Keratinocyte (primary cell): Measurements from ENCODE around the gene FCSK. TPM values are rescaled to one million over a fixed set of nuclear protein-coding genes. Genes with fewer than 3 reads are reported as not detected.

Experiments used
- DNase-seq: peaks from one replicate; pipeline ENCODE4 v3.0.0-alpha.2; 2011; ENCODE audit warnings: low read depth, missing footprints, low spot score
- FAIRE-seq: peaks from 2 replicates; lab custom pipeline; 2011; peaks lifted over from hg19 to GRCh38; lab: Jason Lieb, UNC
- H2AFZ ChIP-seq: 2 replicates; pipeline ENCODE4 v1.6.0; 2012; ENCODE audit warnings: low read length, control low read depth, inconsistent platforms; ENCODE audit not compliant: control insufficient read depth
- H3K27ac ChIP-seq: 2 replicates; pipeline ENCODE4 v1.5.1; 2011; ENCODE audit warnings: low read length; ENCODE audit not compliant: control insufficient read depth, insufficient read depth
- H3K27me3 ChIP-seq: 3 replicates; pipeline ENCODE4 v1.6.0; 2011; ENCODE audit warnings: low read length; ENCODE audit not compliant: control insufficient read depth, insufficient read depth; ENCODE audit errors: extremely low read depth
- H3K36me3 ChIP-seq, 2 experiments: 2 replicates in 1 of 2; 3 replicates in 1 of 2; pipeline ENCODE4 v1.5.1; 2011; ENCODE audit warnings: low read length in 2 of 2, mild to moderate bottlenecking in 1 of 2; ENCODE audit not compliant: control insufficient read depth in 2 of 2, insufficient read depth in 2 of 2; ENCODE audit errors: extremely low read depth in 1 of 2
- H3K4me1 ChIP-seq: 3 replicates; pipeline ENCODE4 v1.5.1; 2011; ENCODE audit warnings: low read length; ENCODE audit not compliant: control insufficient read depth, insufficient read depth; ENCODE audit errors: extremely low read depth
- H3K4me2 ChIP-seq: 3 replicates; pipeline ENCODE4 v1.6.0; 2011; ENCODE audit warnings: low read depth, low read length; ENCODE audit not compliant: control insufficient read depth, insufficient read depth; ENCODE audit errors: extremely low read depth
- H3K4me3 ChIP-seq, 3 experiments: fragments of 200-600 bp in 1 of 3; sonication (generic) in 1 of 3; 2 replicates in 2 of 3; 3 replicates in 1 of 3; pipeline ENCODE4 v1.5.1; 2011 to 2016; ENCODE audit warnings: low read length in 3 of 3, mild to moderate bottlenecking in 3 of 3, control low read depth in 2 of 3, inconsistent platforms in 1 of 3, low read depth in 1 of 3, mixed read lengths in 1 of 3, mixed run types in 1 of 3, moderate library complexity in 1 of 3; ENCODE audit not compliant: control insufficient read depth in 2 of 3, insufficient read depth in 2 of 3; ENCODE audit errors: extremely low read depth in 1 of 3
- H3K79me2 ChIP-seq: 2 replicates; pipeline ENCODE4 v1.6.0; 2012; ENCODE audit warnings: low read length; ENCODE audit not compliant: control insufficient read depth, insufficient read depth
- H3K9ac ChIP-seq: 3 replicates; pipeline ENCODE4 v1.6.0; 2011; ENCODE audit warnings: low read length; ENCODE audit not compliant: control insufficient read depth, insufficient read depth; ENCODE audit errors: extremely low read depth
- H3K9me1 ChIP-seq: 3 replicates; pipeline ENCODE4 v1.6.0; 2011; ENCODE audit warnings: low read length; ENCODE audit not compliant: control insufficient read depth, insufficient read depth; ENCODE audit errors: extremely low read depth
- H3K9me3 ChIP-seq: 2 replicates; pipeline ENCODE4 v1.5.1; 2012; ENCODE audit warnings: low read depth, low read length; ENCODE audit not compliant: control insufficient read depth
- H4K20me1 ChIP-seq: 3 replicates; pipeline ENCODE4 v1.6.0; 2011; ENCODE audit warnings: low read length; ENCODE audit not compliant: control insufficient read depth, insufficient read depth; ENCODE audit errors: extremely low read depth
- EZH2 ChIP-seq: IDR thresholded peaks from one replicate; pipeline ENCODE4 v1.6.1; 2012; ENCODE audit warnings: inconsistent platforms, mild to moderate bottlenecking, low read length, moderate library complexity
- dilution Hi-C: fragments of 300-500 bp; cut with MboI; formaldehyde crosslinking; loops from one replicate; pipeline ENCODE4 v1.7.0; 2020; ENCODE audit warnings: low sequenced_read_pairs; ENCODE audit not compliant: extremely low pct_ligation_motif_present
- polyA plus RNA-seq, 5 experiments: library from polyadenylated mRNA; depleted of rRNA in 3 of 5; stranded (reverse) in 3 of 5; stranded (forward) in 1 of 5; unstranded in 1 of 5; fragments of >200 nt; gene quantifications; 1 replicate in 1 of 5; 2 replicates in 3 of 5; 3 replicates in 1 of 5; pipeline versions ENCODE4 v1.2.1 to v1.2.3, GENCODE V29; 2011 to 2012; ENCODE audit warnings: missing spikeins in 2 of 5, low read depth in 1 of 5, low replicate concordance in 1 of 5
- TF ChIP-seq, protein P1 (sequence below), 3 experiments: IDR thresholded peaks in 1 of 3; conservative IDR thresholded peaks in 1 of 3; optimal IDR thresholded peaks in 1 of 3; 2 replicates in 2 of 3; 3 replicates in 1 of 3; pipeline versions ENCODE3 to v1.5.1; 2011; ENCODE audit warnings: low read length in 3 of 3, mild to moderate bottlenecking in 3 of 3, moderate library complexity in 2 of 3, control low read depth in 1 of 3, inconsistent platforms in 1 of 3; ENCODE audit not compliant: insufficient read depth in 2 of 3; ENCODE audit errors: extremely low read depth in 1 of 3

Gene FCSK
- polyA plus RNA-seq, 1 donor (not counting 4 experiments of a cell fraction or from before 2014, with no cell fraction given) = 6.5 TPM

- FAIRE-seq = no peak
- Histone ChIP-seq H3K27ac (no peak overlapping the region), H4K20me1 (no peaks in the 10 kb centered on the region), H3K9me1 (peaks cover 2% of the 10 kb centered on the region), H3K27me3 (no peaks in the 10 kb centered on the region), H3K9ac (no peak overlapping the region), H2AFZ (no peak overlapping the region), H3K4me1 (no peaks in the 10 kb centered on the region), H3K9me3 (no peaks in the 10 kb centered on the region), H3K36me3 (no peaks in the 10 kb centered on the region), H3K4me2 (no peak overlapping the region), H3K79me2 (no peaks in the 10 kb centered on the region), H3K4me3 (no peak overlapping the region)
- no peak for DNase-seq
- dilution Hi-C loops = no loop called here
- no peak for TF ChIP-seq EZH2
- TF ChIP-seq, protein P1, sequence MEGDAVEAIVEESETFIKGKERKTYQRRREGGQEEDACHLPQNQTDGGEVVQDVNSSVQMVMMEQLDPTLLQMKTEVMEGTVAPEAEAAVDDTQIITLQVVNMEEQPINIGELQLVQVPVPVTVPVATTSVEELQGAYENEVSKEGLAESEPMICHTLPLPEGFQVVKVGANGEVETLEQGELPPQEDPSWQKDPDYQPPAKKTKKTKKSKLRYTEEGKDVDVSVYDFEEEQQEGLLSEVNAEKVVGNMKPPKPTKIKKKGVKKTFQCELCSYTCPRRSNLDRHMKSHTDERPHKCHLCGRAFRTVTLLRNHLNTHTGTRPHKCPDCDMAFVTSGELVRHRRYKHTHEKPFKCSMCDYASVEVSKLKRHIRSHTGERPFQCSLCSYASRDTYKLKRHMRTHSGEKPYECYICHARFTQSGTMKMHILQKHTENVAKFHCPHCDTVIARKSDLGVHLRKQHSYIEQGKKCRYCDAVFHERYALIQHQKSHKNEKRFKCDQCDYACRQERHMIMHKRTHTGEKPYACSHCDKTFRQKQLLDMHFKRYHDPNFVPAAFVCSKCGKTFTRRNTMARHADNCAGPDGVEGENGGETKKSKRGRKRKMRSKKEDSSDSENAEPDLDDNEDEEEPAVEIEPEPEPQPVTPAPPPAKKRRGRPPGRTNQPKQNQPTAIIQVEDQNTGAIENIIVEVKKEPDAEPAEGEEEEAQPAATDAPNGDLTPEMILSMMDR (optimal IDR thresholded peaks at IDR 0.05 in 1 of 3, IDR thresholded peaks at IDR 0.05 in 1 of 3, conservative IDR thresholded peaks at IDR 0.05 in 1 of 3; ENCODE audit: extremely low read depth in 1 of 3, insufficient read depth in 2 of 3, low read length in 3 of 3) = no peak
Measured at GRCh38 chr16:70416748-70417616, 37.4 kb upstream of the FCSK start.

DNA sequence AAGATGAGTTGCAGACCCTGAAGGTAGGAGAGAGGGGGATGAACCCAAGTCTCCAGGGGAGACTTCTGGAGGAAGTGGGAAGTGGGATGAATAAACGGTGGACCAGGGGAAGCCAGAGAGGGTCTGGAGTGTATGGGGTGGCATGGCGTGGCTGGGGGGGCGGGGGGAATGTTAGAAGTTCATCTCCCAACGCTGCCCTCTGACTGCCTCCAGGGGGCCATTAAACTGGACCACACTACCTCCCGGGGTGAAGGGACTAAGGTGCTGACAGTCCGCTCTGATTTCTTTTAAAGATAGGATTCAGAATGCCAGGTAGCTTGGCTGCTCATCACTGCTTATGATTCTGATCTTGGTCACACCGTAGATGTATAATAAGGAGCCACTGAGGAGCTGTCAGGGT lies 36.7 kb upstream of the FCSK start:
- H3K4me1 ChIP-seq = no peaks in the 10 kb centered on the region
- H3K9ac ChIP-seq = no peak overlapping the region
- no peaks in the 10 kb centered on the region for H3K79me2 ChIP-seq
- DNase-seq = no peak
- H3K27ac ChIP-seq = no peak overlapping the region
- peaks cover 2% of the 10 kb centered on the region for H3K9me1 ChIP-seq
- H2AFZ ChIP-seq = no peak overlapping the region
- H3K4me3 ChIP-seq = no peak overlapping the region
- H4K20me1 ChIP-seq = no peaks in the 10 kb centered on the region
- no peaks in the 10 kb centered on the region for H3K9me3 ChIP-seq
- dilution Hi-C loops = no loop called here
- H3K27me3 ChIP-seq = no peaks in the 10 kb centered on the region
- no peak for FAIRE-seq
- TF ChIP-seq, protein P1 (optimal IDR thresholded peaks at IDR 0.05 in 1 of 3, IDR thresholded peaks at IDR 0.05 in 1 of 3, conservative IDR thresholded peaks at IDR 0.05 in 1 of 3; ENCODE audit: extremely low read depth in 1 of 3, insufficient read depth in 2 of 3, low read length in 3 of 3) = no peak
- TF ChIP-seq EZH2 = no peak
- no peaks in the 10 kb centered on the region for H3K36me3 ChIP-seq
- no peak overlapping the region for H3K4me2 ChIP-seq
